HG03066 (cell line): ENCODE results near the gene EPS15.
"Not testable (repeated sequence)": the region's sequence is repeated elsewhere in the genome, so short reads cannot be mapped to it uniquely, and the experiment has no call there.

Source experiments
- ATAC-seq: cut with Tn5 transposase; IDR thresholded peaks from one replicate; pipeline ENCODE4 v1.9.1; 2021; ENCODE audit warnings: low read depth; ENCODE audit not compliant: unreplicated experiment

The EPS15 gene

GRCh38 chr1:51433972-51434510, 85.0 kb downstream of the EPS15 start:
- ATAC-seq = no peak

- no peak for ATAC-seq
Observed at GRCh38 chr1:51433269-51433971, 85.6 kb downstream of the EPS15 start.

GRCh38 chr1:51432146-51432545, 86.9 kb downstream of the EPS15 start:
- ATAC-seq = no peak

DNA sequence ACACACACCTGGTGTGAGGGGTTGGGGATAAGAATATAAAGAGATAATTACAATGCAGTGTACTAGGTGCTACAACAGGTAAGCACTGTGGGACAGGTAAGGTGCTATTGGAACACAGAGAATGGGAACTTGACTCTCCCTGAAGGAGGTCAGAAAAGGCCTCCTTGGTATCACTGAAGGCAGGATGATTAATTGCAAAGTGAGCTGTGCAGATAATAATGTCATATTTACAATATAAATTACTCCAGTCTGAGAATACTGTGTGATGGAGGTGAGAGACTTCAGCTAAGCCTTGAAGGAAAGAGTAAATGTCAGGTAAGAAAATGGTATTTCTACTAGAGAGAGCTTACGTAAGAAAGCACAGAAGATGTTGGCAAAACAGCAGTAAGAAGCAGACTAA, 91.6 kb downstream of the EPS15 start:
- no peak for ATAC-seq

- ATAC-seq = no peak
Observed at GRCh38 chr1:51425955-51426354, 93.1 kb downstream of the EPS15 start.

- no peak for ATAC-seq
Observed at GRCh38 chr1:51425273-51425672, 93.8 kb downstream of the EPS15 start.

DNA sequence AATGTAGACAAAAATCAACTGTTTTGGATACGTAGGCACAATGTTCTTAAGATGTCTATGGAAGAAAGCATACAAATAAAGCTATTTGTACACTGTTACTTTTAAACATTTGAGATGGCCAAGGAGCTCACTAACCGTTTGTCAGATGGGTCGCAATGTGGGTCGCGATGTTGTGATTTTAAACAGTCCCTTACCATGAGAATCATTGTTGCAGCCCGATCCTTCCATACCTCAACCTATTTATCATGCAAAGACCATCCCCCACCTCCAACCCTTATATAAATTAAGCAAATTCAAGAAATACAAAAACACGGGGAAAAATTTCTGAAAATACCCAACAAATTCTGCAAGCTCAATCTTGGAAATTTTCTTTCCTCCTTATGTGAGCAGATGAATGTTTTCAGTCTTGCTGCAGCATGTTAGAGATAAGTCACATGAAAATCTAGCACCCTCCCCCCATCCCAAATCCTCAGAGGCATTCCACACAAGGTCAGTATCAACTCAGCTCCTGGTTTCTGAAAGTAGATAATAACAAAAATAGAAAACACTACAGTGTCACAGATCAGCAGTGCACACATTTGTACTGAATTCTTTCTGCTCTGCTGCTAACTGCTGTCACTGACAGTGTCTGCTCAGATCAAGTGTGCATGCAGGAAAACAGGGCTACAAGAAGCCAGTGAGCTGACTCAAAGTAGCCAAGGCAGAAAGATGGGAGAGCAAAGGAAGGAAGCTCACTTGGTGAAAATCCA, 95.8 kb downstream of the EPS15 start:
- no peak for ATAC-seq

GRCh38 chr1:51422367-51423072, 96.5 kb downstream of the EPS15 start:
- ATAC-seq = no peak

- no peak for ATAC-seq
Observed at GRCh38 chr1:51421964-51422363, 97.1 kb downstream of the EPS15 start.

- no peak for ATAC-seq
Observed at GRCh38 chr1:51420867-51421627, 98.0 kb downstream of the EPS15 start.

GRCh38 chr1:51418384-51418959, 100.6 kb downstream of the EPS15 start:
- no peak for ATAC-seq

GRCh38 chr1:51417496-51418383, 101.3 kb downstream of the EPS15 start:
- ATAC-seq = no peak

DNA sequence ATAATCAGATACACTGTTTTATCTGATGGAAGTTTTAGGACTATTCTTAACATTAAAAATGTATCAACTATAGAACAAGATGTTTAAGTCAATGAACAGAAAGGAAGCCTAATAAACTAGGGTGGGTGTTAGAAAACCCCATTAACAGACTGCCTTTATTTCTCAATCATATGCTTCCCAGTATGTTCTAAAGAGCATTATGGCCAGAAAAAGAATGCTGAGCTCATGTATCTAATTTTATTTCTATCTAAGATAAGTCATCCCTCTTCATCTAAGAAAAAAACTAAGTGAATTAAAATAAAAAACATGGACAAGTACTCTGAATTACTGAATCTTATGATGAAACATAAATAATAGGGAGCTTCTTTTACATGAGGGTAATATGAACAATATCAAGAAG, 102.2 kb downstream of the EPS15 start:
- no peak for ATAC-seq

DNA sequence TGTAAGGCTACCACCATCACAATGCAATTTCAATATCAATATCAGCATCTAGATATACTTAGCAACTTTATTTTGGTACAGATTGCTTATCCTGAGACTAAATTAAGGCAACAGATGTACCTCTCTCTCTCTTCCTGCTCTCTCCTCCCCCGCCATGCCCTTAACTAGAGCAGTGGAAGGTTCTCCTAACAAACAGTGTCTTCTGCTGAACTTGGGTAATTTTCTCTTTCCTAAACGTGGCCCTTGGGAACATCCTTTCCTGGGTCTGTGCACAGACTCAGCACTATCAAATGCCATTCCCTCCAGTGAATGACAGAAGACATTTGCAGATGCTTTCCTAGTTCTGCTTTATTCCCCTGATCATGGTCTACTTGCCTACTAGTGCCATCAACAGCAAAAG, 103.1 kb downstream of the EPS15 start:
- ATAC-seq = no peak

DNA sequence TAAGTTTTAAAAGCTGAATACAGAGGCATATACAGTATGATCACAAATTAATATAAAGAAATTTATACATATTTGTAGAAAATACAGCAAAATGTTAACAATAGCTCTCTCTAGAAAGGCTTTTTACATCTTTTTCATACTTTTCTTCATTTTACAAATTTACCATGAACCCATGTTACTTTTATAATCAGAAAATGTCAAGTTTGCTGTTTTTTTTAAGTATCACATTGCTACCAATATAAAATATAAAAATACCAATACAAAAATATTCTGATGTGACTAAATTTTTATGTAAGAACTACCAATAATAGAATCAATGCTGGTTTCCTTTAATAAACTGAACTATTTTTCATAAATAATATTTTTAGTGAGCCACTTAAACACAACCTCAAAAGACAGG, 104.3 kb downstream of the EPS15 start:
- no peak for ATAC-seq

DNA sequence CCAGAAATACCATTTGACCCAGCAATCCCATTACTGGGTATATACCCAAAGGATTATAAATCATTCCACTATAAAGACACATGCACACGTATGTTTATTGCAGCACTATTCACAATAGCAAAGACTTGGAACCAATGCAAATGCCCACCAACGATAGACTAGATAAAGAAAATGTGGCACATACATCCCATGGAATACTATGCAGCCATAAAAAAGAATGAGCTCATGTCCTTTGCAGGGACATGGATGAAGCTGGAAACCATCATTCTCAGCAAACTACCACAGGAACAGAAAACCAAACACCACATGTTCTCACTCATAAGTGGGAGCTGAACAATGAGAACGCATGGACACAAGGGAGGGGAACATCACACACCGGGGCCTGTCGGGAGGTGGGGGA, 107.2 kb downstream of the EPS15 start:
- ATAC-seq = not testable (repeated sequence)

DNA sequence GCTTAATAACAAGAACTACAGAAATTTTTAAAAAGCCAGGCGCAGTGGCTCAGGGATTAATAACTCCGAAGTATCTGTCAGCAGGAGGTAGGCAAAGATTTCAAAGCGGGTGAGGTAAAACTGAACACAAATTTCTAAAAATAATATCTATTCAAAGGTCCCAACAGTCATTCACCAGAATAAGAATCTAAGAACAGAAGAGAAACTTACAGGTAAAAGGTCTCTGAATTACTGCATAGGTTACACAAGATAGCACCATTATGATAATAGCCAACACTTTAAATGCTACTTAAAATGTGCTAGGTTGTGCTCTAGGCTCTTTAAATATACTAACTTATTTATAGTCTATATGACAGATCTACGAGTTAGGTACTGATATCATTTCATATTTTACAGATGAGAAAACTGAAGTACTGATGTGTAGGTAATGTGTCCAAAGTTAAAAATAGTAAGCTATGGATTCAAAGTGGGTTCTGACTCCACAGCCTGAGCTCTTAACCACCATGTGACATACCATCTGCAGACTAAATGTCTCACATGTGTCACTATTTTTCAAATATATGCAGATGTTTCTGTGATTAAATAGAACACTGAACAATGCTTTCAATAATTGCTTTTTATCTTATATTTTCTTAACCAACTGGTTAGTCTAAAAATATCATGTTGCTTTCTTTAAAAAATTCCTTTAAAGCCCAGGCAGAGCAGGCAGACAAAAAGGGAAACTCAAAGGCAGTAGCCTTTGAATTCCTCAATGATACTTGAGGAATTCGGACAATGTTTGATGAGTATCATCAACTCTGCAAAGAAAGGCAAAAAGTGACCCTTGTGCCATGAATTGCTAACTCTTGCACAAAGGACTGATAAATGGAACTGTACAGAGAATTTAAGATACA, 108.3 kb downstream of the EPS15 start:
- ATAC-seq = no peak
